ENCODE results near the gene SP110.
"Not testable (repeated sequence)": the region's sequence is repeated elsewhere in the genome, so short reads cannot be mapped to it uniquely, and the experiment has no call there.

The SP110 gene

GRCh38 chr2:230124757-230125431, 94.9 kb downstream of the SP110 start:
- DNase-seq (ENCODE audit: low spot score), result no peak

- DNase-seq (ENCODE audit: low spot score), result no peak
Observed at GRCh38 chr2:230124235-230124634, 95.5 kb downstream of the SP110 start.

GRCh38 chr2:230120376-230120775, 99.4 kb downstream of the SP110 start:
- DNase-seq (ENCODE audit: low spot score), result not testable (repeated sequence)

- not testable (repeated sequence) for DNase-seq (ENCODE audit: low spot score)
Observed at GRCh38 chr2:230119827-230120226, 100.0 kb downstream of the SP110 start.
